PC-3 (cell line): ENCODE measurements around the gene NKAIN2.

ENCODE experiments used
- CTCF ChIP-seq: fragments of 300-600 bp; sonication (generic); conservative IDR thresholded peaks from 2 replicates; pipeline ENCODE4 v1.5.1; 2017; ENCODE audit warnings: antibody characterized with exemption, low read depth, mild to moderate bottlenecking, low read length
- EZH2 ChIP-seq: fragments of 300-600 bp; sonication (generic); IDR thresholded peaks from one replicate; pipeline ENCODE4 v1.6.1; 2017; ENCODE audit warnings: antibody characterized with exemption, mild to moderate bottlenecking, low read length; ENCODE audit not compliant: unreplicated experiment
- EZH2phosphoT487 ChIP-seq: fragments of 300-600 bp; sonication (generic); IDR thresholded peaks from 2 replicates; pipeline ENCODE4 v1.6.1; 2018; ENCODE audit warnings: mild to moderate bottlenecking, antibody characterized with exemption, low read length, borderline replicate concordance

GRCh38 chr6:124008988-124009765, 205.5 kb downstream of the NKAIN2 start:
- TF ChIP-seq CTCF = no peak
- TF ChIP-seq EZH2 = no peak
- TF ChIP-seq EZH2phosphoT487 = no peak
